ENCODE results near the gene KDM6B. TPM values are rescaled to one million over a fixed set of nuclear protein-coding genes. Genes with fewer than 3 reads are reported as not detected.

KDM6B gene
- total and polyA plus RNA-seq, 4 experiments from 2014 or later: 1.7 to 129 (median 119) TPM; not detected in 1

GRCh38 chr17:7851438-7852261 lies 17.6 kb downstream of the KDM6B start:
- peak overlapping the region in 1 of 2 donors; percentile 30 for H3K4me3 ChIP-seq (ENCODE audit: low read length in 2 of 2)
- CTCF ChIA-PET (ENCODE audit: partially characterized antibody): interaction anchor here (0.7 to 6.1 kb wide), 10 partner anchors 11 to 138 kb away, joined by 3 to 65 read pairs (median 4); partner anchors contain the start of gene KDM6B
- peaks cover 3 to 37% of the 10 kb centered on the region in 2 donors for H3K36me3 Mint-ChIP-seq

GRCh38 chr17:7852262-7852670 lies 18.2 kb downstream of the KDM6B start:
- Mint-ChIP-seq H3K36me3 (peaks cover 3 to 32% of the 10 kb centered on the region in 2 donors), H3K27ac (peak overlapping the region; percentile 52 to 94 (median 93))
- no peak for DNase-seq

More at GRCh38 chr17:7851438-7852261, 17.6 kb downstream of the KDM6B start:
- Histone ChIP-seq H3K4me1 (ENCODE audit: insufficient read depth, low read length) (peaks cover 30% of the 10 kb centered on the region), H3K27me3 (ENCODE audit: insufficient read depth, low read length) (no peaks in the 10 kb centered on the region), H3K36me3 (ENCODE audit: insufficient read depth, low read length) (peaks cover 19% of the 10 kb centered on the region), H3K27ac (ENCODE audit: low read depth, low read length) (peak overlapping the region; percentile 61), H3K9me3 (ENCODE audit: control insufficient read depth in 1 of 2, low read length in 2 of 2) (no peaks in the 10 kb centered on the region)
- Mint-ChIP-seq H3K9me3 (no peaks in the 10 kb centered on the region), H3K4me3 (peak overlapping the region; percentile 71 to 87 (median 78)), H3K27me3 (no peaks in the 10 kb centered on the region), H3K27ac (peak overlapping the region; percentile 88 to 94 (median 93)), H3K4me1 (peaks cover 15 to 21% (median 18%) of the 10 kb centered on the region in 4 donors)
- intact Hi-C loops (cut with micrococcal nuclease): loop anchor here (1.0 kb wide), 4 partner anchors 8 to 108 kb away; no protein-coding TSS in a partner anchor
- DNase-seq: peak; percentile 93 to 95 (median 95)
- POLR2A ChIA-PET (ENCODE audit: partially characterized antibody): interaction anchor here (0.5 to 13.6 kb wide), 9 partner anchors 10 to 839 kb away, joined by 3 to 238 read pairs (median 4); partner anchors contain the start of genes KDM6B, RNASEK, TP53 and WRAP53

GRCh38 chr17:7852919-7853690 lies 19.1 kb downstream of the KDM6B start:
- H3K9me3 ChIP-seq (ENCODE audit: control insufficient read depth in 1 of 2, low read length in 2 of 2): no peaks in the 10 kb centered on the region
- peaks cover 33% of the 10 kb centered on the region for H3K4me1 ChIP-seq (ENCODE audit: insufficient read depth, low read length)
- H3K9me3 Mint-ChIP-seq: no peaks in the 10 kb centered on the region
- peak in 1 of 5 donors; percentile 45 for DNase-seq
- peak overlapping the region in 3 of 7 donors; percentile 41 to 94 (median 72) for H3K27ac Mint-ChIP-seq
- H3K27ac ChIP-seq (ENCODE audit: low read depth, low read length): no peak overlapping the region
- ChIA-PET POLR2A (ENCODE audit: partially characterized antibody) (interaction anchor here (0.6 to 13.6 kb wide), 4 partner anchors 8 to 417 kb away, joined by 3 to 238 read pairs (median 4); partner anchors contain the start of gene KDM6B), CTCF (ENCODE audit: partially characterized antibody) (interaction anchor here (6.1 kb wide), 1 partner anchor 18 kb away, joined by 65 read pairs; the partner anchor contains the start of gene KDM6B)
- no peak overlapping the region for H3K4me3 ChIP-seq (ENCODE audit: low read length in 2 of 2)
- H3K36me3 Mint-ChIP-seq: peaks cover 3 to 30% of the 10 kb centered on the region in 2 donors
- no peaks in the 10 kb centered on the region for H3K27me3 ChIP-seq (ENCODE audit: insufficient read depth, low read length)
- H3K36me3 ChIP-seq (ENCODE audit: insufficient read depth, low read length): peaks cover 18% of the 10 kb centered on the region
- intact Hi-C loops (cut with micrococcal nuclease): no loop called here
- peaks cover 15 to 21% (median 18%) of the 10 kb centered on the region in 4 donors for H3K4me1 Mint-ChIP-seq
- H3K27me3 Mint-ChIP-seq: no peaks in the 10 kb centered on the region
- H3K4me3 Mint-ChIP-seq: no peak overlapping the region

More at GRCh38 chr17:7852262-7852670, 18.2 kb downstream of the KDM6B start:
- Mint-ChIP-seq H3K4me1 (peaks cover 15 to 21% (median 18%) of the 10 kb centered on the region in 4 donors), H3K4me3 (peak overlapping the region in 1 of 8 donors; percentile 87), H3K27me3 (no peaks in the 10 kb centered on the region), H3K9me3 (no peaks in the 10 kb centered on the region)
- Histone ChIP-seq H3K27me3 (ENCODE audit: insufficient read depth, low read length) (no peaks in the 10 kb centered on the region), H3K36me3 (ENCODE audit: insufficient read depth, low read length) (peaks cover 19% of the 10 kb centered on the region), H3K4me1 (ENCODE audit: insufficient read depth, low read length) (peaks cover 31% of the 10 kb centered on the region), H3K27ac (ENCODE audit: low read depth, low read length) (no peak overlapping the region), H3K9me3 (ENCODE audit: control insufficient read depth in 1 of 2, low read length in 2 of 2) (no peaks in the 10 kb centered on the region), H3K4me3 (ENCODE audit: low read length in 2 of 2) (peak overlapping the region in 1 of 2 donors; percentile 30)
- CTCF ChIA-PET (ENCODE audit: partially characterized antibody): interaction anchor here (1.1 to 6.1 kb wide), 2 partner anchors 17 to 27 kb away, joined by 3 to 65 read pairs; partner anchors contain the start of gene KDM6B
- POLR2A ChIA-PET (ENCODE audit: partially characterized antibody): interaction anchor here (1.0 to 13.6 kb wide), 4 partner anchors 10 to 165 kb away, joined by 4 to 238 read pairs (median 14); partner anchors contain the start of genes KDM6B, TP53 and WRAP53
- intact Hi-C loops (cut with micrococcal nuclease): no loop called here

GRCh38 chr17:7853691-7854038 lies 19.6 kb downstream of the KDM6B start:
- H3K36me3 Mint-ChIP-seq: peaks cover 0 to 27% of the 10 kb centered on the region in 2 donors
- no peaks in the 10 kb centered on the region for H3K9me3 Mint-ChIP-seq
- CTCF ChIA-PET (ENCODE audit: partially characterized antibody): no interaction called here
- H3K4me3 Mint-ChIP-seq: peak overlapping the region in 1 of 8 donors; percentile 27
- no peaks in the 10 kb centered on the region for H3K27me3 Mint-ChIP-seq
- Histone ChIP-seq H3K4me3 (ENCODE audit: low read length in 2 of 2) (no peak overlapping the region), H3K27me3 (ENCODE audit: insufficient read depth, low read length) (no peaks in the 10 kb centered on the region), H3K27ac (ENCODE audit: low read depth, low read length) (no peak overlapping the region), H3K4me1 (ENCODE audit: insufficient read depth, low read length) (peaks cover 39% of the 10 kb centered on the region), H3K9me3 (ENCODE audit: control insufficient read depth in 1 of 2, low read length in 2 of 2) (no peaks in the 10 kb centered on the region), H3K36me3 (ENCODE audit: insufficient read depth, low read length) (peaks cover 16% of the 10 kb centered on the region)
- intact Hi-C loops (cut with micrococcal nuclease): no loop called here
- POLR2A ChIA-PET (ENCODE audit: partially characterized antibody): interaction anchor here (0.6 to 13.6 kb wide), 4 partner anchors 9 to 418 kb away, joined by 3 to 238 read pairs (median 4); partner anchors contain the start of gene KDM6B
- H3K4me1 Mint-ChIP-seq: peaks cover 15 to 21% (median 19%) of the 10 kb centered on the region in 4 donors
- peak in 1 of 5 donors; percentile 46 for DNase-seq
- peak overlapping the region in 2 of 7 donors; percentile 77 to 80 for H3K27ac Mint-ChIP-seq

GRCh38 chr17:7854078-7854777 lies 20.2 kb downstream of the KDM6B start:
- CTCF ChIA-PET (ENCODE audit: partially characterized antibody): no interaction called here
- H3K27me3 Mint-ChIP-seq: no peaks in the 10 kb centered on the region
- peaks cover 0 to 27% of the 10 kb centered on the region in 2 donors for H3K36me3 Mint-ChIP-seq
- H3K27ac Mint-ChIP-seq: peak overlapping the region in 2 of 7 donors; percentile 77 to 80
- Histone ChIP-seq H3K27ac (ENCODE audit: low read depth, low read length) (no peak overlapping the region), H3K36me3 (ENCODE audit: insufficient read depth, low read length) (peaks cover 16% of the 10 kb centered on the region), H3K4me1 (ENCODE audit: insufficient read depth, low read length) (peaks cover 44% of the 10 kb centered on the region), H3K27me3 (ENCODE audit: insufficient read depth, low read length) (no peaks in the 10 kb centered on the region), H3K9me3 (ENCODE audit: control insufficient read depth in 1 of 2, low read length in 2 of 2) (no peaks in the 10 kb centered on the region), H3K4me3 (ENCODE audit: low read length in 2 of 2) (no peak overlapping the region)
- no peak overlapping the region for H3K4me3 Mint-ChIP-seq
- peak in 1 of 5 donors; percentile 42 for DNase-seq
- intact Hi-C loops (cut with micrococcal nuclease): no loop called here
- POLR2A ChIA-PET (ENCODE audit: partially characterized antibody): interaction anchor here (1.6 to 13.6 kb wide), 2 partner anchors 9 to 20 kb away, joined by 6 to 238 read pairs; partner anchors contain the start of gene KDM6B
- peaks cover 15 to 23% (median 20%) of the 10 kb centered on the region in 4 donors for H3K4me1 Mint-ChIP-seq
- no peaks in the 10 kb centered on the region for H3K9me3 Mint-ChIP-seq

All from CD4-positive, alpha-beta memory T cell (primary cell).